GM13976 (cell line): ENCODE results near the gene ZNF48.

Experiments used
- DNase-seq: peaks from one replicate; pipeline ENCODE4 v3.0.0; 2012; ENCODE audit warnings: low spot score
- CTCF ChIP-seq: IDR thresholded peaks from 2 replicates; pipeline ENCODE4 v1.5.1; 2012; ENCODE audit warnings: borderline replicate concordance, mild to moderate bottlenecking; ENCODE audit not compliant: insufficient read depth; ENCODE audit errors: extremely low read depth, missing control alignments, control extremely low read depth
- in situ Hi-C: fragments of 300-500 bp; cut with MboI; formaldehyde crosslinking; loops from one replicate; pipeline ENCODE4 v1.12.0; 2022; ENCODE audit warnings: low sequenced_read_pairs, mixed read lengths, inconsistent platforms; ENCODE audit not compliant: unreplicated experiment

Gene ZNF48

GRCh38 chr16:30446203-30446595, 51.0 kb downstream of the ZNF48 start:
- in situ Hi-C loops: loop anchor here (25.0 kb wide), 1 partner anchor 166 kb away; the partner anchor contains the start of gene ZNF689
- no peak for DNase-seq
- TF ChIP-seq CTCF: no peak

- no peak for TF ChIP-seq CTCF
- in situ Hi-C loops: loop anchor here (25.0 kb wide), 1 partner anchor 165 kb away; the partner anchor contains the start of gene ZNF689
- no peak for DNase-seq
Observed at GRCh38 chr16:30447512-30448226, 52.4 kb downstream of the ZNF48 start.

- no peak for TF ChIP-seq CTCF
- no peak for DNase-seq
- in situ Hi-C loops: loop anchor here (25.0 kb wide), 1 partner anchor 163 kb away; the partner anchor contains the start of gene ZNF689
Observed at GRCh38 chr16:30449116-30449435, 53.9 kb downstream of the ZNF48 start.
